GM23338 (cell line): ENCODE results near the gene DCAF17.

Source experiments
- CREB1 ChIP-seq: fragments of 250-450 bp; sonication (Bioruptor Pico); IDR thresholded peaks from 2 replicates; pipeline ENCODE4 v1.5.0; 2020; ENCODE audit warnings: low read depth, mild to moderate bottlenecking, moderate library complexity
- CTCF ChIP-seq, 2 experiments: fragments of 200-600 bp in 1 of 2; sonication (generic) in 1 of 2; conservative IDR thresholded peaks; 2 replicates each; pipeline versions ENCODE4 v1.5.1 to v1.6.1; 2016 to 2017; ENCODE audit warnings: antibody characterized with exemption in 2 of 2, low read depth in 2 of 2, mild to moderate bottlenecking in 2 of 2, moderate library complexity in 1 of 2
- EZH2 ChIP-seq: fragments of 200-600 bp; sonication (generic); IDR thresholded peaks from one replicate; pipeline ENCODE4 v1.8.0; 2017; ENCODE audit warnings: antibody characterized with exemption, mild to moderate bottlenecking, low read depth; ENCODE audit not compliant: unreplicated experiment
- EZH2phosphoT487 ChIP-seq: fragments of 200-600 bp; sonication (generic); IDR thresholded peaks from one replicate; pipeline ENCODE4 v1.8.1; 2018; ENCODE audit warnings: antibody characterized with exemption; ENCODE audit not compliant: unreplicated experiment
- JUNB ChIP-seq: IDR thresholded peaks from one replicate; pipeline ENCODE4 v1.6.1; 2016; ENCODE audit warnings: antibody characterized with exemption; ENCODE audit not compliant: unreplicated experiment
- POLR2AphosphoS5 ChIP-seq: IDR thresholded peaks from 2 replicates; pipeline ENCODE4 v1.6.1; 2016; ENCODE audit warnings: antibody characterized with exemption, low read depth
- REST ChIP-seq: IDR thresholded peaks from one replicate; pipeline ENCODE4 v1.6.1; 2018; ENCODE audit warnings: antibody characterized with exemption; ENCODE audit not compliant: unreplicated experiment
- ZNF114 ChIP-seq: fragments of 250-450 bp; sonication (Bioruptor Pico); IDR thresholded peaks from 2 replicates; pipeline ENCODE4 v1.5.0; 2020; ENCODE audit warnings: mild to moderate bottlenecking, moderate library complexity
- ZNF331 ChIP-seq: fragments of 250-450 bp; sonication (Bioruptor Pico); IDR thresholded peaks from 2 replicates; pipeline ENCODE4 v1.5.0; 2020; ENCODE audit warnings: low read depth, mild to moderate bottlenecking, moderate library complexity
- ZNF462 ChIP-seq: fragments of 250-450 bp; sonication (Bioruptor Pico); IDR thresholded peaks from 2 replicates; pipeline ENCODE4 v1.5.0; 2020; ENCODE audit warnings: mild to moderate bottlenecking, moderate library complexity

- TF ChIP-seq CTCF (conservative IDR thresholded peaks at IDR 0.05; ENCODE audit: low read depth in 2 of 2) (peak; percentile 71 to 87), POLR2AphosphoS5 (no peak), CREB1 (CRISPR knock-in tag) (no peak), EZH2 (no peak), ZNF331 (CRISPR knock-in tag) (no peak), JUNB (no peak), EZH2phosphoT487 (no peak), REST (no peak), ZNF114 (CRISPR knock-in tag) (no peak), ZNF462 (CRISPR knock-in tag) (no peak)
These were observed 95.9 kb downstream of the DCAF17 start for GRCh38 chr2:171529914-171530313.
